Liver (tissue), 9 donors: Measurements from ENCODE around the gene LDB2. TPM values are rescaled to one million over a fixed set of nuclear protein-coding genes. Genes with fewer than 3 reads are reported as not detected.

ENCODE experiments used
- DNase-seq: peaks from one replicate; pipeline ENCODE4 v3.0.0-alpha.2; 2017; ENCODE audit warnings: low spot score
- H3K27ac ChIP-seq, 2 donors: one replicate each; pipeline ENCODE4 v1.7.0; 2013; ENCODE audit warnings: inconsistent platforms in 2 of 2, low read length in 2 of 2, control low read depth in 1 of 2, low read depth in 1 of 2, mild to moderate bottlenecking in 1 of 2
- H3K27me3 ChIP-seq, 4 donors: one replicate each; pipeline versions ENCODE4 v1.6.1 to v1.7.0; 2013; ENCODE audit warnings: low read length in 3 of 4, inconsistent platforms in 1 of 4, mild to moderate bottlenecking in 1 of 4, moderate library complexity in 1 of 4; ENCODE audit not compliant: control insufficient read depth in 4 of 4, insufficient read depth in 4 of 4
- H3K36me3 ChIP-seq, 4 donors: one replicate each; pipeline versions ENCODE4 v1.6.1 to v1.7.0; 2013; ENCODE audit warnings: low read length in 3 of 4, mild to moderate bottlenecking in 3 of 4, low read depth in 1 of 4, moderate library complexity in 1 of 4; ENCODE audit not compliant: control insufficient read depth in 4 of 4, insufficient read depth in 3 of 4
- H3K4me1 ChIP-seq, 4 donors: one replicate each; pipeline versions ENCODE4 v1.6.1 to v1.7.0; 2013; ENCODE audit warnings: low read length in 3 of 4, mild to moderate bottlenecking in 3 of 4, moderate library complexity in 1 of 4; ENCODE audit not compliant: control insufficient read depth in 4 of 4, insufficient read depth in 4 of 4
- H3K4me3 ChIP-seq, 3 donors: one replicate each; pipeline versions ENCODE4 v1.6.1 to v1.7.0; 2013; ENCODE audit warnings: low read length in 3 of 3, control low read depth in 1 of 3, low read depth in 1 of 3, mild to moderate bottlenecking in 1 of 3
- H3K9ac ChIP-seq, 2 donors: one replicate each; pipeline ENCODE4 v1.7.0; 2013; ENCODE audit warnings: low read length in 2 of 2, mild to moderate bottlenecking in 2 of 2, moderate library complexity in 2 of 2, control low read depth in 1 of 2, low read depth in 1 of 2
- H3K9me3 ChIP-seq, 4 donors: one replicate each; pipeline versions ENCODE4 v1.6.1 to v1.7.0; 2013; ENCODE audit warnings: low read length in 3 of 4; ENCODE audit not compliant: control insufficient read depth in 4 of 4
- ATF3 ChIP-seq: IDR thresholded peaks from 2 replicates; pipeline ENCODE4 v1.6.1; 2016; ENCODE audit warnings: antibody characterized with exemption
- CTCF ChIP-seq: fragments of 150-350 bp; IDR thresholded peaks from 2 replicates; pipeline ENCODE4 v1.5.1; 2017; ENCODE audit warnings: improper control_type of control experiment, low read depth, low read length; ENCODE audit not compliant: missing input control
- EGR1 ChIP-seq, 2 donors: IDR thresholded peaks; 2 replicates each; pipeline ENCODE4 v1.6.1; 2016 to 2018; ENCODE audit warnings: antibody characterized with exemption in 2 of 2, low read depth in 2 of 2
- FOXA1 ChIP-seq: IDR thresholded peaks from 2 replicates; pipeline ENCODE4 v1.6.1; 2016; ENCODE audit warnings: antibody characterized with exemption
- FOXA2 ChIP-seq: IDR thresholded peaks from 2 replicates; pipeline ENCODE4 v1.6.1; 2016; ENCODE audit warnings: antibody characterized with exemption
- GABPA ChIP-seq, 2 donors: IDR thresholded peaks in 1 of 2; conservative IDR thresholded peaks in 1 of 2; 2 replicates each; pipeline ENCODE4 v1.6.1; 2016; ENCODE audit warnings: antibody characterized with exemption in 2 of 2, mild to moderate bottlenecking in 1 of 2, moderate library complexity in 1 of 2
- HNF4A ChIP-seq, 2 donors: conservative IDR thresholded peaks; 2 replicates each; pipeline ENCODE4 v1.6.1; 2016; ENCODE audit warnings: antibody characterized with exemption in 2 of 2, mild to moderate bottlenecking in 2 of 2
- HNF4G ChIP-seq: IDR thresholded peaks from 2 replicates; pipeline ENCODE4 v1.6.1; 2016; ENCODE audit warnings: antibody characterized with exemption
- JUND ChIP-seq, 2 donors: IDR thresholded peaks; 2 replicates each; pipeline ENCODE4 v1.6.1; 2016; ENCODE audit warnings: antibody characterized with exemption in 2 of 2
- MAX ChIP-seq: IDR thresholded peaks from 2 replicates; pipeline ENCODE4 v1.6.1; 2016; ENCODE audit warnings: antibody characterized with exemption
- NR2F2 ChIP-seq: IDR thresholded peaks from 2 replicates; pipeline ENCODE4 v1.6.1; 2016; ENCODE audit warnings: antibody characterized with exemption
- RAD21 ChIP-seq, 2 donors: IDR thresholded peaks; 2 replicates each; pipeline ENCODE4 v1.6.1; 2016; ENCODE audit warnings: antibody characterized with exemption in 2 of 2, mild to moderate bottlenecking in 2 of 2
- REST ChIP-seq: IDR thresholded peaks from 2 replicates; pipeline ENCODE4 v1.6.1; 2016; ENCODE audit warnings: antibody characterized with exemption, mild to moderate bottlenecking
- RXRA ChIP-seq, 2 donors: IDR thresholded peaks; 2 replicates each; pipeline ENCODE4 v1.6.1; 2017 to 2018; ENCODE audit warnings: antibody characterized with exemption in 2 of 2, mild to moderate bottlenecking in 1 of 2
- SP1 ChIP-seq: IDR thresholded peaks from 2 replicates; pipeline ENCODE4 v1.6.1; 2018; ENCODE audit warnings: antibody characterized with exemption, mild to moderate bottlenecking
- TAF1 ChIP-seq: conservative IDR thresholded peaks from 2 replicates; pipeline ENCODE4 v1.6.1; 2016; ENCODE audit warnings: antibody characterized with exemption, mild to moderate bottlenecking
- YY1 ChIP-seq: IDR thresholded peaks from 2 replicates; pipeline ENCODE4 v1.6.1; 2016; ENCODE audit warnings: antibody characterized with exemption, mild to moderate bottlenecking
- ZBTB33 ChIP-seq: IDR thresholded peaks from 2 replicates; pipeline ENCODE4 v1.6.1; 2016; ENCODE audit warnings: antibody characterized with exemption
- WGBS: extraction: QIAGEN DNeasy Blood & Tissue Kit; methylation state at CpG from one replicate; pipeline ENCODE4 v1.1.7; 2013; 5-methylcytosine and 5-hydroxymethylcytosine counted together
- polyA plus RNA-seq, 2 donors: library from polyadenylated mRNA; stranded (reverse) in 1 of 2; unstranded in 1 of 2; fragments of 200-250 nt in 1 of 2; fragments of >200 nt in 1 of 2; fragmentation: Nextera tagmentation in 1 of 2; extraction: Ambion mirVana in 1 of 2; gene quantifications; one replicate each; pipeline versions ENCODE4 v1.2.1 to v1.2.3, GENCODE V29; 2013 to 2015
- total RNA-seq, 2 donors: library from RNA; depleted of rRNA; stranded (reverse); fragments of >200 nt; gene quantifications; one replicate each; pipeline ENCODE4 v1.2.3, GENCODE V29; 2014
- donor health status: healthy.
- donor health status: healthy.
- donor health status: healthy.
- donor health status: healthy.
- donor health status: healthy.

LDB2 gene
- total and polyA plus RNA-seq, 4 donors = 7.4 to 31.9 (median 16.8) TPM

GRCh38 chr4:16661813-16662212, 236.6 kb downstream of the LDB2 start:
- no peaks in the 10 kb centered on the region for H3K4me1 ChIP-seq
- 83% methylated on average over 2 of the region's 2 CpGs for WGBS
- TF ChIP-seq REST (no peak), RAD21 (IDR thresholded peaks at IDR 0.05) (no peak), ZBTB33 (no peak)
- H3K36me3 ChIP-seq = no peaks in the 10 kb centered on the region
- H3K4me3 ChIP-seq = no peak overlapping the region
- no peaks in the 10 kb centered on the region for H3K9me3 ChIP-seq
- DNase-seq = no peak
- H3K27me3 ChIP-seq = peaks cover 0 to 3% (median 0%) of the 10 kb centered on the region in 4 donors
- no peak overlapping the region for H3K9ac ChIP-seq
- H3K27ac ChIP-seq = no peak overlapping the region

GRCh38 chr4:16660656-16661055, 237.8 kb downstream of the LDB2 start:
- WGBS = 96% methylated on average over 2 of the region's 2 CpGs
- no peak for DNase-seq
- H3K27me3 ChIP-seq = peaks cover 0 to 3% (median 0%) of the 10 kb centered on the region in 4 donors

More at GRCh38 chr4:16660656-16661055, 237.8 kb downstream of the LDB2 start:
- Histone ChIP-seq H3K4me3 (no peak overlapping the region), H3K4me1 (no peaks in the 10 kb centered on the region), H3K36me3 (no peaks in the 10 kb centered on the region), H3K9ac (no peak overlapping the region), H3K9me3 (no peaks in the 10 kb centered on the region), H3K27ac (no peak overlapping the region)
- TF ChIP-seq EGR1 (IDR thresholded peaks at IDR 0.05; ENCODE audit: low read depth in 2 of 2) (no peak), HNF4A (conservative IDR thresholded peaks at IDR 0.05) (no peak), FOXA1 (no peak), HNF4G (no peak), GABPA (IDR thresholded peaks at IDR 0.05 in 1 of 2, conservative IDR thresholded peaks at IDR 0.05 in 1 of 2) (no peak), CTCF (no peak), ZBTB33 (no peak), RAD21 (IDR thresholded peaks at IDR 0.05) (no peak), MAX (no peak), NR2F2 (no peak), JUND (IDR thresholded peaks at IDR 0.05) (no peak), TAF1 (no peak), YY1 (no peak), REST (no peak), RXRA (IDR thresholded peaks at IDR 0.05) (no peak), SP1 (no peak), FOXA2 (no peak), ATF3 (no peak)
